OCI-LY7 (cell line): ENCODE results near the gene BPIFB6. TPM values are rescaled to one million over a fixed set of nuclear protein-coding genes. Genes with fewer than 3 reads are reported as not detected.

Experiments
- BruUV-seq: library from RNA; stranded (reverse); fragments of 400-500 nt; replicated peaks from 2 replicates; lab custom pipeline; 2021; lab: Mats Ljungman, UMichigan
- CTCF ChIA-PET: fragments of 300-600 bp; sonication (Branson Sonifier 250); formaldehyde crosslinking; loops from one replicate; lab custom pipeline; 2022; ENCODE audit warnings: antibody characterized with exemption; ENCODE audit not compliant: unreplicated experiment; lab: Charles Lee
- POLR2A ChIA-PET: fragments of 300-600 bp; sonication (Branson Sonifier 250); formaldehyde crosslinking; loops from one replicate; lab custom pipeline; 2022; ENCODE audit warnings: antibody characterized with exemption; lab: Charles Lee
- DNase-seq: peaks from one replicate; pipeline ENCODE4 v3.0.0-alpha.2; 2015; ENCODE audit warnings: low spot score
- H2AFZ ChIP-seq: fragments of 200-600 bp; sonication (generic), shearing (Covaris generic); 2 replicates; pipeline ENCODE4 v1.6.1; 2014; ENCODE audit warnings: mild to moderate bottlenecking, antibody characterized with exemption, low read length, moderate library complexity
- H3K27ac ChIP-seq: fragments of 200-600 bp; sonication (generic); 2 replicates; pipeline ENCODE4 v1.5.1; 2014; ENCODE audit warnings: mixed run types, low read depth, mild to moderate bottlenecking, moderate library complexity, low read length, inconsistent platforms; ENCODE audit not compliant: poor library complexity, severe bottlenecking
- H3K36me3 ChIP-seq: fragments of 200-600 bp; sonication (generic); 2 replicates; pipeline ENCODE4 v1.6.1; 2014; ENCODE audit warnings: mild to moderate bottlenecking, antibody characterized with exemption, low read length, moderate library complexity, mixed read lengths; ENCODE audit not compliant: insufficient read depth
- H3K4me1 ChIP-seq: fragments of 200-600 bp; sonication (generic); 2 replicates; pipeline ENCODE4 v1.5.1; 2014; ENCODE audit warnings: mild to moderate bottlenecking, low read length; ENCODE audit not compliant: insufficient read depth, poor library complexity, severe bottlenecking
- H3K4me2 ChIP-seq: fragments of 200-600 bp; sonication (generic); 2 replicates; pipeline ENCODE4 v1.6.1; 2014; ENCODE audit warnings: mild to moderate bottlenecking, low read length
- H3K4me3 ChIP-seq: fragments of 200-600 bp; sonication (generic); 2 replicates; pipeline ENCODE4 v1.5.1; 2014; ENCODE audit warnings: mild to moderate bottlenecking, low read depth, low read length; ENCODE audit not compliant: poor library complexity, severe bottlenecking
- H3K79me2 ChIP-seq: fragments of 200-600 bp; sonication (generic); 2 replicates; pipeline ENCODE4 v1.6.1; 2016; ENCODE audit warnings: low read depth, mild to moderate bottlenecking, low read length, moderate library complexity, mixed read lengths; ENCODE audit not compliant: insufficient read depth
- H3K9me2 ChIP-seq: fragments of 200-600 bp; sonication (generic); 2 replicates; pipeline ENCODE4 v1.6.1; 2016; ENCODE audit warnings: mild to moderate bottlenecking, low read length, mixed read lengths; ENCODE audit not compliant: insufficient read depth
- H3K9me3 ChIP-seq: fragments of 200-600 bp; sonication (generic); 2 replicates; pipeline ENCODE4 v1.6.1; 2014; ENCODE audit warnings: mild to moderate bottlenecking, mixed run types, low read length, mixed read lengths
- H4K20me1 ChIP-seq: fragments of 200-600 bp; sonication (generic); 2 replicates; pipeline ENCODE4 v1.6.1; 2014; ENCODE audit warnings: mild to moderate bottlenecking, antibody characterized with exemption, low read length, moderate library complexity, mixed read lengths; ENCODE audit not compliant: insufficient read depth
- EZH2phosphoT487 ChIP-seq: fragments of 200-600 bp; sonication (generic); IDR thresholded peaks from 2 replicates; pipeline ENCODE4 v1.6.1; 2018; ENCODE audit warnings: low read depth, borderline replicate concordance, mild to moderate bottlenecking, mixed run types, antibody characterized with exemption, low read length, moderate library complexity, mixed read lengths
- intact Hi-C: fragments of 100-400 bp; cut with micrococcal nuclease; formaldehyde crosslinking; loops from one replicate; pipeline ENCODE4 v1.10.0; 2022; ENCODE audit not compliant: unreplicated experiment
- total RNA-seq, 2 experiments: library from RNA; depleted of rRNA in 1 of 2; stranded (reverse); fragments of >200 nt in 1 of 2; shearing (Covaris generic) in 1 of 2; gene quantifications; 2 replicates each; pipeline ENCODE4 v1.2.3, GENCODE V29; 2014 to 2022
- TF ChIP-seq, protein P1 (sequence below): fragments of 200-600 bp; sonication (generic); conservative IDR thresholded peaks from 2 replicates; pipeline ENCODE4 v1.5.1; 2014; ENCODE audit warnings: mild to moderate bottlenecking, antibody characterized with exemption, low read length, moderate library complexity, mixed read lengths

Gene BPIFB6
- total RNA-seq, 2 experiments from 2014 or later: not detected

- Histone ChIP-seq H2AFZ (no peak overlapping the region), H3K4me1 (no peaks in the 10 kb centered on the region), H3K4me3 (no peak overlapping the region), H3K4me2 (no peak overlapping the region), H4K20me1 (no peaks in the 10 kb centered on the region), H3K27ac (no peak overlapping the region), H3K79me2 (no peaks in the 10 kb centered on the region), H3K9me3 (no peaks in the 10 kb centered on the region), H3K9me2 (no peaks in the 10 kb centered on the region), H3K36me3 (no peaks in the 10 kb centered on the region)
- BruUV-seq: no TSS peak
- DNase-seq: no peak
- TF ChIP-seq, protein P1, sequence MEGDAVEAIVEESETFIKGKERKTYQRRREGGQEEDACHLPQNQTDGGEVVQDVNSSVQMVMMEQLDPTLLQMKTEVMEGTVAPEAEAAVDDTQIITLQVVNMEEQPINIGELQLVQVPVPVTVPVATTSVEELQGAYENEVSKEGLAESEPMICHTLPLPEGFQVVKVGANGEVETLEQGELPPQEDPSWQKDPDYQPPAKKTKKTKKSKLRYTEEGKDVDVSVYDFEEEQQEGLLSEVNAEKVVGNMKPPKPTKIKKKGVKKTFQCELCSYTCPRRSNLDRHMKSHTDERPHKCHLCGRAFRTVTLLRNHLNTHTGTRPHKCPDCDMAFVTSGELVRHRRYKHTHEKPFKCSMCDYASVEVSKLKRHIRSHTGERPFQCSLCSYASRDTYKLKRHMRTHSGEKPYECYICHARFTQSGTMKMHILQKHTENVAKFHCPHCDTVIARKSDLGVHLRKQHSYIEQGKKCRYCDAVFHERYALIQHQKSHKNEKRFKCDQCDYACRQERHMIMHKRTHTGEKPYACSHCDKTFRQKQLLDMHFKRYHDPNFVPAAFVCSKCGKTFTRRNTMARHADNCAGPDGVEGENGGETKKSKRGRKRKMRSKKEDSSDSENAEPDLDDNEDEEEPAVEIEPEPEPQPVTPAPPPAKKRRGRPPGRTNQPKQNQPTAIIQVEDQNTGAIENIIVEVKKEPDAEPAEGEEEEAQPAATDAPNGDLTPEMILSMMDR: no peak
- no peak for TF ChIP-seq EZH2phosphoT487
- POLR2A ChIA-PET: no interaction called here
- intact Hi-C loops: no loop called here
- CTCF ChIA-PET: no interaction called here
Observed at GRCh38 chr20:33012327-33013189, 18.9 kb upstream of the BPIFB6 start.

- ChIA-PET CTCF (no interaction called here), POLR2A (no interaction called here)
- Histone ChIP-seq H3K9me3 (no peaks in the 10 kb centered on the region), H3K27ac (no peak overlapping the region), H4K20me1 (no peaks in the 10 kb centered on the region), H3K9me2 (no peaks in the 10 kb centered on the region), H3K4me2 (no peak overlapping the region), H2AFZ (no peak overlapping the region), H3K79me2 (no peaks in the 10 kb centered on the region), H3K4me1 (no peaks in the 10 kb centered on the region), H3K36me3 (no peaks in the 10 kb centered on the region), H3K4me3 (no peak overlapping the region)
- DNase-seq: no peak
- TF ChIP-seq, protein P1: no peak
- no peak for TF ChIP-seq EZH2phosphoT487
- intact Hi-C loops: no loop called here
- BruUV-seq: no TSS peak
Observed at GRCh38 chr20:33013701-33014326, 17.6 kb upstream of the BPIFB6 start.
